ENCODE measurements around the gene NOS1AP.

Gene NOS1AP

DNA sequence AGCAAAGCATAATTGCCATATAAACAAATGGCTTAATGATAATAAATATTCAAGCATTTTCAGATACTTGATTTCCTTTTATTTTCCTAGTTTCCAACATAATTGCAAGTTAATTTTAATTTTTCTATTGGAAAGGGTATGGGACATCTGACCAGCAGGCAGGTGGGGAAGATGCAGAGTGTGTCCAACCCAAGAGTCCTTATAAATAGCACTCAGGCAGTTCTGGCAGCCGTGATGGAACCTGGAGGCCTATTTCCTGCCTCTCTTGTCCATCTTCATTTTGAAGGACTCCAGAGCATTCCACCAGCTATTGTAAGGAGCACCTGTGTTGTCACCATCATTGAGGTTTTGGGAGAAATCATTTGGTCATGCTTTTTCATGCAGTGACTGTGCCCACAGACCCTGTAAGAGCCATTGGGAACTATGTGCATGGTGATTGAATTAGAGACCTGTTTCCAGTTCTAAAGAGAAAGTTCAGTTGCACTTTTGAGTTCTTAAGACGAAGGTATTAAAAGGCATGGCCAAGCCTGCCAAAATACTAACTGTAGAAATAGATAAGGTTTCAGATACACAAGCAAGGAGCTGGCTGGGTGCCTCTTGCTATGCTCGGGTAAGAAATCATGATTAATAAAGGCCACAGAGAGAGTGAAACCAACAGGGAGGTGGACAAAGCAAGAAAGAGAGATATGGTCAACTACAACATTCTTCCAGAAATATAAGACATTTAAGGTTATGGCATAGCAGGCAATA, 214.9 kb downstream of the NOS1AP start:
- DNase-seq (ENCODE audit: low spot score), result no peak
- H3K27ac ChIP-seq, result no peak overlapping the region
- H3K4me3 ChIP-seq, result no peak overlapping the region
- TF ChIP-seq, protein P1, sequence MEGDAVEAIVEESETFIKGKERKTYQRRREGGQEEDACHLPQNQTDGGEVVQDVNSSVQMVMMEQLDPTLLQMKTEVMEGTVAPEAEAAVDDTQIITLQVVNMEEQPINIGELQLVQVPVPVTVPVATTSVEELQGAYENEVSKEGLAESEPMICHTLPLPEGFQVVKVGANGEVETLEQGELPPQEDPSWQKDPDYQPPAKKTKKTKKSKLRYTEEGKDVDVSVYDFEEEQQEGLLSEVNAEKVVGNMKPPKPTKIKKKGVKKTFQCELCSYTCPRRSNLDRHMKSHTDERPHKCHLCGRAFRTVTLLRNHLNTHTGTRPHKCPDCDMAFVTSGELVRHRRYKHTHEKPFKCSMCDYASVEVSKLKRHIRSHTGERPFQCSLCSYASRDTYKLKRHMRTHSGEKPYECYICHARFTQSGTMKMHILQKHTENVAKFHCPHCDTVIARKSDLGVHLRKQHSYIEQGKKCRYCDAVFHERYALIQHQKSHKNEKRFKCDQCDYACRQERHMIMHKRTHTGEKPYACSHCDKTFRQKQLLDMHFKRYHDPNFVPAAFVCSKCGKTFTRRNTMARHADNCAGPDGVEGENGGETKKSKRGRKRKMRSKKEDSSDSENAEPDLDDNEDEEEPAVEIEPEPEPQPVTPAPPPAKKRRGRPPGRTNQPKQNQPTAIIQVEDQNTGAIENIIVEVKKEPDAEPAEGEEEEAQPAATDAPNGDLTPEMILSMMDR (IDR thresholded peaks at IDR 0.05), result no peak

DNA sequence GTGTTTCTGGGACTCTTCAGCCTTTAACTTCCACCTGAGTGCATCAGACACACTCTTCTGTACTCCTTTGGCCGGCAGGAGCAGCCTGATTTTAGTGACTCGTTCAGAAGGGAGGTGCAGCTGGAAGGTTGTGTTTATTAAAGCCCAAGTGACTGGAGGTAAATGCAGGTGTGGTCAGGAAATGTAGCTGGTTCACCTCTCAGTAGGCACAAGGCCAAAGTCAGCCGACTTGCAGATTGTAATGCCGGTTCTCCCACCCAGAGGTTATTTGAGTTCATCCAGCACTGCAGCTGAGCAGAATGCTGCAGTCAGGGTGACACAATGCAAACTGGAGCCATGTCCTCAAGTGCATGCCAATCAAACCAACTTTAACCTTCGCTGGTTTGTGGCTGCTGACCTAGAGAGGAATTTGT, 215.7 kb downstream of the NOS1AP start:
- TF ChIP-seq, protein P1 (IDR thresholded peaks at IDR 0.05), result no peak
- DNase-seq (ENCODE audit: low spot score), result no peak
- Histone ChIP-seq H3K27ac (no peak overlapping the region), H3K4me3 (no peak overlapping the region)

DNA sequence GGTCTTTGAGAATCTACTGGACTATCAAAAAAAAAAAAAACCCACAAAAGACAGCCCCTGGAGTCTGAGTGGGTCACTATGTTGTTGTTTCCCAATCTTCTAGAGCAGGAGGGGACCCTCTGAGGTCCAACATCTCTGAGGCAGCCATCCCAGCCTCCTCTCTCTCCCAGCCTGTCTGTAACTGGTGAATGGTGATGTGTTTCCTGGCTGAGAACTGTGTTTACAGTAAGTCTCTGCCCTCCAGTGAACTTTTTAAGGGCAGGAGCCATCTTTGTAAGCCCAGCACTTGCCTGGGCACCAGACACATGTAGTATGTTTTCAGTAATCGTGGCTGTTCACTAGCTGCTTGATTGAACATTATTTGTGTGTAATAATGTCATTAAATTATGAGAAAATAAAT, 221.5 kb downstream of the NOS1AP start:
- no peak for DNase-seq (ENCODE audit: low spot score)
- Histone ChIP-seq H3K4me3 (no peak overlapping the region), H3K27ac (no peak overlapping the region)
- TF ChIP-seq, protein P1 (IDR thresholded peaks at IDR 0.05), result no peak

DNA sequence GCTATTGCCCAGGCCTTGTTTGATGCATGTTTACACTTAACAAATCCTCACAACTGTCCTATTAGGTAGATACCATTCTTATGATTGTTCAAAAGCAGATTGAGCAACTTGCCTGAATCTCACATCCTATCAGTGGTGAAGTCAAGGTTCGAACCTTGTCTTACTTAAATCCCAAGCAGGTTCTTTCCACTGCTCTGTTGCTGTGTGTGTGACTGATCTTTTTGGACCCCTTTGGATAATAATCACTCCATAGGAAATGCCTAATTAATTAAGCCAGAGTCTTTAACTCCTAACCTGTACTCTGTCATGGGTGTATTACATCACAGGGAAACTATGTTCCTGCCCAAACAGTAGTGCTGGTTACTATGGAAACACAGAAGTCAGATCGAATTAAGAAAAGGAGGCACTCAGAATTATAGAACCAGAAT, 222.9 kb downstream of the NOS1AP start:
- H3K4me3 ChIP-seq, result no peak overlapping the region
- TF ChIP-seq, protein P1 (IDR thresholded peaks at IDR 0.05), result no peak
- no peak overlapping the region for H3K27ac ChIP-seq
- DNase-seq (ENCODE audit: low spot score), result no peak

DNA sequence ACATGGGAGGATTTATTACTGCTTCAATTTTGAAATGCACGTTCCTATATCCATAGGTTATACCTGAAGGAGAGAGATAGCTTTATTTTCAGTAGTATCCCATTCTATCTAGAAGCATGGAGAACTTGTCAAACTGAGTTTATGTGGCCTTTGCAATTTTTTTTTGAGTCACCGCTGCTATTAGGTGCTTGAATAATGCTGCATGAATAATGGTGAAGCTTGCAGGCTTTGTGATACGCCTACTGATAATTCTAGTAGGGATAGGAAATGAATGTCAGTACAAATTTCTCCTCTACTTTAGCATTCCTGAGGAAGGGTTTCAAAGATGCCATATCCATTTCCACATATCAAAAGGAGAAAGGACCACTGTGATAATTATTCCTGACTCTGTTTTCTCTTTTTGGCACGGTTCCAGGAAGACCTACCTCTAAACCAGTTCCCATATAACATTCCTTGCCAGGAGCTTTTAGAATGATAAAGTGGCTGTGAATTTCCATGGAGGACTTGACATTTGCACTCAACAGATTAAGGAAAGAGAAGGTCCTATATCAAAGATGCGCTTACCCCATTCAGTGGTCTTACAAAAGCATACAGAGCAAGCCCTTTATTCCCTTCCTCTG, 223.7 kb downstream of the NOS1AP start:
- H3K27ac ChIP-seq, result no peak overlapping the region
- DNase-seq (ENCODE audit: low spot score), result no peak
- no peak overlapping the region for H3K4me3 ChIP-seq
- TF ChIP-seq, protein P1 (IDR thresholded peaks at IDR 0.05), result no peak

DNA sequence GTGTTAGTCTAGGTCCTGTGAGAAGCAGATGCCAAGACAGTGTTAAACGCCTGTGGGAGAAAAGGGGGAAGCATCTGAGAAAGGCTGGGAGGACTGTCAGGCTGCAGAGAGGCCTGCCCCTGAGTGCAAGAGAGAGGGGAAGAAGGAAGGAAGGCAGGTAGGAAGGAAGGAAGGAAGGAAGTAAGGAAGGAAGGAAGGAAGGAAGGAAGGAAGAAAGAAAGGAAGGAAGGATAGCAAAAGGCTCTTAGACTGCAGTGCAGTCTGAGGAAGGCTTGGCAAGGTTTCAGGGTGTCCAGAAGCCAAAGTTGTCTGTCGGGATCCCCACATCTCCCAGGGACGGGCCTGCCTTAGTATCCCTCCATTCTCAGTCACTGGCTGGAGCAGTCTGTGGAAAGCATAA, 224.5 kb downstream of the NOS1AP start:
- Histone ChIP-seq H3K4me3 (no peak overlapping the region), H3K27ac (no peak overlapping the region)
- no peak for DNase-seq (ENCODE audit: low spot score)
- TF ChIP-seq, protein P1 (IDR thresholded peaks at IDR 0.05), result no peak

DNA sequence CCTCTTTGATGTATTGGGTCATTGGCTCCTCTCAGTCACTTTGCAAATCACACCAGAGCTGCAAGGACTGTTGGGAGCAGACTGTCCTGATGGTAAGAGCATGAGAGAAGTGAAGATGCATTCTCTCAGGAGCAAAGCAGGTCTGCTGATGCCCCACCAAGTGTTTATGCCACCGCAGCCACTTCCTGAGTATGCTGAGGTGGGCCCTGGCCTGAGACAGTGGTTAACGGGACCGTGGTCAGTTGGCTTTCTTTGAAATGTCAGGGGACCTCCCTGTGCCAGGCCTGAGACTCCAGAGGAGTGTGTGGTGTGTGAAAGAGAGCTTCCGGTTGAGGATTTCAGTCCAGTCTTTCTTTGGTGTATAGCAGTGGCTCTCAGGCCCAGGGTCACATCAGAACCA, 227.7 kb downstream of the NOS1AP start:
- H3K27ac ChIP-seq, result no peak overlapping the region
- TF ChIP-seq, protein P1 (IDR thresholded peaks at IDR 0.05), result no peak
- DNase-seq (ENCODE audit: low spot score), result no peak

More for the DNA sequence above, 227.7 kb downstream of the NOS1AP start:
- no peak overlapping the region for H3K4me3 ChIP-seq

Measured in coronary artery (tissue), 2 donors.